Activated CD4-positive, alpha-beta T cell treated with anti-CD3 and anti-CD28 coated beads, Interleukin-2, amount 10 ng/mL, durations not matched to agents 7 days and 5 days (primary cell): ENCODE results near the gene HMOX2. TPM values are rescaled to one million over a fixed set of nuclear protein-coding genes. Genes with fewer than 3 reads are reported as not detected.
A peak's percentile ranks its signal among the peaks of the same experiment; 100 is the strongest.

Source experiments
- CTCF ChIA-PET: fragments of 350-600 bp; sonication (Branson Sonifier 250); formaldehyde crosslinking; loops from one replicate; lab custom pipeline; 2021; ENCODE audit warnings: antibody characterized with exemption; lab: Charles Lee
- POLR2A ChIA-PET: fragments of 350-600 bp; sonication (Branson Sonifier 250); formaldehyde crosslinking; loops from one replicate; lab custom pipeline; 2021; ENCODE audit warnings: antibody characterized with exemption; lab: Charles Lee
- DNase-seq: peaks from one replicate; pipeline ENCODE4 v3.0.0-alpha.2; 2020
- H3K27ac Mint-ChIP-seq: one replicate; pipeline ENCODE4 v1.8.0; 2021; ENCODE audit warnings: mild to moderate bottlenecking, moderate library complexity, mixed read lengths
- H3K27me3 Mint-ChIP-seq: one replicate; pipeline ENCODE4 v1.8.0; 2021; ENCODE audit warnings: mixed read lengths
- H3K36me3 Mint-ChIP-seq: one replicate; pipeline ENCODE4 v1.8.0; 2021; ENCODE audit warnings: low read depth, mixed read lengths
- H3K4me1 Mint-ChIP-seq: one replicate; pipeline ENCODE4 v1.8.0; 2021; ENCODE audit warnings: mixed read lengths
- H3K4me3 Mint-ChIP-seq: one replicate; pipeline ENCODE4 v1.8.0; 2021; ENCODE audit warnings: mild to moderate bottlenecking, moderate library complexity, mixed read lengths
- H3K9me3 Mint-ChIP-seq: one replicate; pipeline ENCODE4 v1.8.0; 2021; ENCODE audit warnings: mixed read lengths
- total RNA-seq, 2 experiments: library from RNA; stranded (reverse); gene quantifications; one replicate each; pipeline ENCODE4 v1.2.3, GENCODE V29; 2021

HMOX2 gene
- total RNA-seq, 2 experiments from 2014 or later = 86.3 to 107 TPM

DNA sequence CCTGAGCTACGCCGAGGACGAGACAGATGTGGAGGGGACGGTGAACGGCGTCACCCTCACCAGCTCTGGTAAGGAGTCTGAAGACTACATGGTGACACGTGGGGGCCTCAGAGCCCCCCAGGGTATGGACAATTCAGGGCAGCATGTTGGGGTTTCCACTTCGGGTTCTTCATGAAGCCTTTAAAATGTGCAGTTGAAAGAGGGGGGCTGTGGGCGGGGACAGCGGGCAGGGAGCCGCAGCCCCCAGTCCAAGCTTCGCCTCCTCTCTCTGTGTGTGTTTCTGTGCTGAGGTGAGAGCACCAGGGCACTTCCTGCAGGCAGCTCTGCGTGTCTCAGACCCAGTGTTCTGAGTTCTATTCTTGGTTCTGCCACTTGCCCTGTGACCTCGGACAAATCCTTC is 25.8 kb upstream of the HMOX2 start:
- ChIA-PET CTCF (interaction anchor here (0.6 to 2.4 kb wide), 4 partner anchors 11 to 847 kb away, joined by 3 to 7 read pairs (median 3); no protein-coding TSS in a partner anchor), POLR2A (no interaction called here)
- H3K4me3 Mint-ChIP-seq = no peak overlapping the region
- no peak overlapping the region for H3K27ac Mint-ChIP-seq
- no peaks in the 10 kb centered on the region for H3K4me1 Mint-ChIP-seq
- no peak for DNase-seq
- no peaks in the 10 kb centered on the region for H3K9me3 Mint-ChIP-seq
- no peaks in the 10 kb centered on the region for H3K27me3 Mint-ChIP-seq
- peaks cover 38% of the 10 kb centered on the region for H3K36me3 Mint-ChIP-seq

GRCh38 chr16:4450931-4451519 is 25.2 kb upstream of the HMOX2 start:
- DNase-seq = no peak
- Mint-ChIP-seq H3K36me3 (peaks cover 40% of the 10 kb centered on the region), H3K4me3 (no peak overlapping the region), H3K27ac (no peak overlapping the region), H3K27me3 (no peaks in the 10 kb centered on the region), H3K4me1 (no peaks in the 10 kb centered on the region), H3K9me3 (no peaks in the 10 kb centered on the region)
- CTCF ChIA-PET = interaction anchor here (0.6 to 2.4 kb wide), 5 partner anchors 12 to 847 kb away, joined by 3 to 7 read pairs (median 3); no protein-coding TSS in a partner anchor
- POLR2A ChIA-PET = interaction anchor here (0.6 kb wide), 1 partner anchor 473 kb away, joined by 3 read pairs; no protein-coding TSS in a partner anchor

GRCh38 chr16:4452674-4453073 is 23.5 kb upstream of the HMOX2 start:
- ChIA-PET POLR2A (no interaction called here), CTCF (interaction anchor here (1.2 to 2.3 kb wide), 2 partner anchors 19 to 25 kb away, joined by 4 to 6 read pairs; no protein-coding TSS in a partner anchor)
- no peak for DNase-seq
- Mint-ChIP-seq H3K27me3 (no peaks in the 10 kb centered on the region), H3K27ac (no peak overlapping the region), H3K9me3 (no peaks in the 10 kb centered on the region), H3K4me1 (no peaks in the 10 kb centered on the region), H3K4me3 (no peak overlapping the region), H3K36me3 (peaks cover 30% of the 10 kb centered on the region)

- H3K36me3 Mint-ChIP-seq = peaks cover 31% of the 10 kb centered on the region
- H3K27me3 Mint-ChIP-seq = no peaks in the 10 kb centered on the region
- peaks cover 7% of the 10 kb centered on the region for H3K4me1 Mint-ChIP-seq
- no peak overlapping the region for H3K4me3 Mint-ChIP-seq
- no peak for DNase-seq
- ChIA-PET POLR2A (no interaction called here), CTCF (interaction anchor here (1.0 kb wide), 1 partner anchor 8 kb away, joined by 3 read pairs; no protein-coding TSS in a partner anchor)
- H3K27ac Mint-ChIP-seq = peak overlapping the region; percentile 31
- H3K9me3 Mint-ChIP-seq = no peaks in the 10 kb centered on the region
Observed at GRCh38 chr16:4454623-4455022, 21.6 kb upstream of the HMOX2 start.

DNA sequence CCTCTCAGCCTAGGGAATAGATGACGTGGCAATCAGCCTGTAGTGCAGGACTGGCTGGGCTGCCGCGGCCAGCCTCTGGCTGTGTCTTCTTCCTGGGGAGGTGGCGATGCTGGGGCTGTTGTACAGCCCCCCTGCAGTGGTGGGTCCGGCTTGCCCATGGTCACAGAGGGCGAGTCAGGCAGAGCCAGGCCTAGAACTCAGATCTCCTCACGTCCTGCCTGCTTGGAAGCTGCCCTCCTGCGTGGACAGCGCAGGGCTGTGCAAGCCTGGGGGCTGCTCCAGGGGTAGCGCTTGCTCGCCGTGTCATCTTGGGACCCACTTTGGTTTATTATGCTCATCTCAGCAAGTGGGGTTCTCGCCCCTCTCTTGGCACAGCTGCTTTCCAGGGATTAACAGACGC is 21.1 kb upstream of the HMOX2 start:
- CTCF ChIA-PET = no interaction called here
- Mint-ChIP-seq H3K4me1 (peaks cover 12% of the 10 kb centered on the region), H3K4me3 (no peak overlapping the region), H3K9me3 (no peaks in the 10 kb centered on the region), H3K27me3 (no peaks in the 10 kb centered on the region), H3K36me3 (peaks cover 32% of the 10 kb centered on the region), H3K27ac (peak overlapping the region; percentile 31)
- DNase-seq = no peak
- POLR2A ChIA-PET = no interaction called here

DNA sequence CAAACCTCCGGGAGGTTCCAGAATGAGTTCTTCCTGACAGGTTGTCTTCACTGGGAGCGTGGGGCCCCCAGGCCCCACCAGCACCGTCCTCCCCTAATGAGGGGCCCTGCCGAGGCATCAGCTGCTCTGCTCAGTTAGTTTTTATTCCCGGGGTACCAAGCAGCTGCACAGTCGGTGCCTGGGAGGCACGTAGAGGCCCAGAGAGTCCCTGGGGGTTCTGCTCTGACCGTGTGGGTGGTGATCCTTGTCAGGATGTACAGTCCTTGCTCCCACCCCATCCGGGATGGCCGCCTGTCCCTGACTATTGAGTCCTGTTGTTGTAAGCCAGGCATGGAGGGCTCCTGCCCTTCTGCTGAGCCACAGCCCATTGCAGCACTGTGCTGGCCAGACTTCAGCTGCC is 20.2 kb upstream of the HMOX2 start:
- Mint-ChIP-seq H3K27me3 (no peaks in the 10 kb centered on the region), H3K4me3 (no peak overlapping the region), H3K27ac (no peak overlapping the region), H3K4me1 (peaks cover 15% of the 10 kb centered on the region), H3K36me3 (peaks cover 32% of the 10 kb centered on the region), H3K9me3 (no peaks in the 10 kb centered on the region)
- POLR2A ChIA-PET = no interaction called here
- DNase-seq = no peak
- CTCF ChIA-PET = interaction anchor here (1.0 kb wide), 1 partner anchor 106 kb away, joined by 3 read pairs; no protein-coding TSS in a partner anchor

DNA sequence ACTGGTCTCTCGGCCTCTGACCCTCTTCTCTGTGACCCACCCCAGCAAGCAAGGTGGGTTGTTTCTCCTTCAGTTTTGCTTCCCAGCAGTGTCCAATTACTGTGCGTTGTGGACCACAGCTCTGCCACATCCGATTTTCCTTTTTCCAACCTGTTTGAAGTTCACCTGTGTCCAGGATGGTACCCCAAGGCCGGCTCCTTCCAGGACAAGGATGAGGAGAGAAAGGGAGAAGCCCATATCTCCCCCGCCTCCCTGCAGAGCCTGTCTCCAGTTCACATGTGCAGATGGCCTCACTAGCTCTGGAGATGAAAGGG is 15.3 kb upstream of the HMOX2 start:
- Mint-ChIP-seq H3K4me3 (no peak overlapping the region), H3K27ac (peak overlapping the region; percentile 31)

DNA sequence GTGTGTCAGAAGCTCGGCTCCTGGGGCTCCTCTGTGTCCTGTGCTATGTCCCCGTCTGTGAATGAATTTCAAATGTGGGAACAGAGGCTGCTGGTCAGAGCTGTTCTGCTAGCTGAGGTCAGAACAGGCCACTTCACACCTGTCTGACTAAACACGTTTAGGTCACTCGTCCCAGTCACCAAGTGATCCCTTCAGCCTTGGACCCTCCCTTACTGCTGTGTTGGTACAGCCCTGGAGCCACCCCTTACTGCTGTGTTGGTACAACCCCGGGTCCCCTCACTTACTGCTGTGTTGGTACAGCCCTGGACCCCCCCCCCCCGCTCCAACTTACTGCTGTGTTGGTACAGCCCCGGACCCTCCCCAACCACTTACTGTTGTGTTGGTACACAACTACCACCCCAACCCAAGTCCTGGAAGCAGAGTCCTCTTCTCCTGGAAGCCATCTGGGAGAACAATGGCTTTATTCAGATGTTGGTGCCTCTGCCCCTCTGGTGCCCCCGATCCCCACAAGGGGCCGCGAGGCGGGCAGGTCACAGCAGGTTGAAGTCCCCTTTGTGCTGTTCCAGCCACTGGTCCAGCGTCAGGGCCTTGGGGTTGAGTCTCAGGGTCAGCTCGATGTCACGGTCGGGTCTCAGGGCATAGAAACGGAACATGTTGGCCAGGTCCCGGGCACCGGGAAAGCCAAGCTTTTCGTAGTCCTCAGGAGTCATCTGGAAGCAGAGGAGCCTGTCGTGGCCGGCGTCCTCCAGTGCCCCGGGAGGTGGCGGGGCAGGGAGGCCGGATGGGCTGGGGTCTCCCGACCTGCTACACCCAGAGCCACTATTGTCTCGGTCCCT is 14.7 kb upstream of the HMOX2 start:
- ChIA-PET POLR2A (no interaction called here), CTCF (interaction anchor here (0.9 kb wide), 1 partner anchor 273 kb away, joined by 3 read pairs; the partner anchor contains the start of genes ANKS3 and DNAAF8)
- DNase-seq = no peak
- Mint-ChIP-seq H3K27me3 (no peaks in the 10 kb centered on the region), H3K9me3 (no peaks in the 10 kb centered on the region), H3K4me3 (no peak overlapping the region), H3K4me1 (peaks cover 34% of the 10 kb centered on the region), H3K36me3 (peaks cover 30% of the 10 kb centered on the region), H3K27ac (peak overlapping the region; percentile 31)

More for the DNA sequence above, 15.3 kb upstream of the HMOX2 start:
- Mint-ChIP-seq H3K36me3 (peaks cover 29% of the 10 kb centered on the region), H3K9me3 (no peaks in the 10 kb centered on the region), H3K27me3 (no peaks in the 10 kb centered on the region), H3K4me1 (peaks cover 28% of the 10 kb centered on the region)
- DNase-seq = no peak
- CTCF ChIA-PET = interaction anchor here (0.9 kb wide), 1 partner anchor 273 kb away, joined by 3 read pairs; the partner anchor contains the start of genes ANKS3 and DNAAF8
- POLR2A ChIA-PET = no interaction called here

GRCh38 chr16:4463522-4464163 is 12.6 kb upstream of the HMOX2 start:
- H3K27me3 Mint-ChIP-seq = no peaks in the 10 kb centered on the region
- POLR2A ChIA-PET = no interaction called here
- H3K9me3 Mint-ChIP-seq = no peaks in the 10 kb centered on the region
- DNase-seq = no peak
- H3K27ac Mint-ChIP-seq = peak overlapping the region; percentile 57
- CTCF ChIA-PET = interaction anchor here (0.6 to 1.9 kb wide), 4 partner anchors 9 to 43 kb away, joined by 3 to 5 read pairs (median 4); partner anchors contain the start of gene HMOX2
- peaks cover 39% of the 10 kb centered on the region for H3K4me1 Mint-ChIP-seq
- H3K36me3 Mint-ChIP-seq = peaks cover 34% of the 10 kb centered on the region
- H3K4me3 Mint-ChIP-seq = no peak overlapping the region

GRCh38 chr16:4465977-4466779 is 10.0 kb upstream of the HMOX2 start:
- peaks cover 21% of the 10 kb centered on the region for H3K4me1 Mint-ChIP-seq
- peaks cover 21% of the 10 kb centered on the region for H3K36me3 Mint-ChIP-seq
- no peaks in the 10 kb centered on the region for H3K27me3 Mint-ChIP-seq
- POLR2A ChIA-PET = interaction anchor here (0.7 kb wide), 1 partner anchor 41 kb away, joined by 3 read pairs; no protein-coding TSS in a partner anchor
- H3K4me3 Mint-ChIP-seq = no peak overlapping the region
- peak; percentile 62 for DNase-seq
- H3K9me3 Mint-ChIP-seq = no peaks in the 10 kb centered on the region
- peak overlapping the region; percentile 85 for H3K27ac Mint-ChIP-seq
- CTCF ChIA-PET = interaction anchor here (0.6 to 3.9 kb wide), 5 partner anchors 10 to 210 kb away, joined by 3 to 22 read pairs (median 3); partner anchors contain the start of genes HMOX2 and NMRAL1

GRCh38 chr16:4467916-4468315 is 8.3 kb upstream of the HMOX2 start:
- peaks cover 20% of the 10 kb centered on the region for H3K36me3 Mint-ChIP-seq
- no peak overlapping the region for H3K27ac Mint-ChIP-seq
- ChIA-PET CTCF (interaction anchor here (0.6 to 3.9 kb wide), 6 partner anchors 8 to 162 kb away, joined by 3 to 22 read pairs (median 3); partner anchors contain the start of genes HMOX2 and NMRAL1), POLR2A (interaction anchor here (0.6 kb wide), 1 partner anchor 19 kb away, joined by 3 read pairs; no protein-coding TSS in a partner anchor)
- no peak overlapping the region for H3K4me3 Mint-ChIP-seq
- H3K27me3 Mint-ChIP-seq = no peaks in the 10 kb centered on the region
- DNase-seq = no peak
- no peaks in the 10 kb centered on the region for H3K9me3 Mint-ChIP-seq
- H3K4me1 Mint-ChIP-seq = peaks cover 25% of the 10 kb centered on the region

GRCh38 chr16:4468972-4469371 is 7.2 kb upstream of the HMOX2 start:
- H3K4me1 Mint-ChIP-seq = peaks cover 31% of the 10 kb centered on the region
- no peaks in the 10 kb centered on the region for H3K9me3 Mint-ChIP-seq
- H3K27ac Mint-ChIP-seq = no peak overlapping the region
- ChIA-PET CTCF (no interaction called here), POLR2A (no interaction called here)
- no peak for DNase-seq
- H3K36me3 Mint-ChIP-seq = peaks cover 20% of the 10 kb centered on the region
- H3K4me3 Mint-ChIP-seq = no peak overlapping the region
- H3K27me3 Mint-ChIP-seq = no peaks in the 10 kb centered on the region
